Measurements from ENCODE around the gene ADAMTS18. TPM values are rescaled to one million over a fixed set of nuclear protein-coding genes. Genes with fewer than 3 reads are reported as not detected.

The ADAMTS18 gene
- total RNA-seq, 1 experiment from 2014 or later, result not detected

DNA sequence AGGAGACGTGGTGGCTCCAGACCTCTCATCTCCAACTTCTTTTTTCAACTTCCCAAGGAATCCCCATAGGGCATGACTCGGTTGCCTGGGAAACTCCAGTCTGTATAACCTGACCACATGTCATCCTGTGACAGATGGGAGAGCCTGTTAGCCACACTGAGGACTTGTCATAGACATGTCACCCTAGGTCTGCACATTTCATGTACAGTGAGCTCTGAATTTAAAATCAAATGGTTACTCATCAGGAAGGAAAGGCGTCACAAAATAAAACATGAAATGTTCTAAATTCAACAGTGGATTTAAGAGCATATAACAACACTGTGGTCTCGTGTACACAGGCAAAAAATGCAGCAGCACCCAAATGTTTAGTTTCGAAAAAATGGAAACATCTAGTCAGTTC lies 22.2 kb upstream of the ADAMTS18 start:
- no peaks in the 10 kb centered on the region for H4K20me1 ChIP-seq (ENCODE audit: insufficient read depth)
- no TSS peak for BruUV-seq (replicated peaks)
- no peaks in the 10 kb centered on the region for H3K9me3 ChIP-seq (ENCODE audit: control insufficient read depth in 1 of 2, insufficient read depth in 1 of 2, low read depth in 1 of 2, low read length in 2 of 2)
- H3K4me2 ChIP-seq (ENCODE audit: low read length), result no peak overlapping the region
- no peak overlapping the region for H3K9ac ChIP-seq (ENCODE audit: low read length)
- H3K4me1 ChIP-seq (ENCODE audit: control insufficient read depth in 1 of 2, insufficient read depth in 2 of 2, low read length in 2 of 2), result no peaks in the 10 kb centered on the region
- ChIA-PET RAD21 (ENCODE audit: low non-redundant PET in 1 of 2, low total read pairs in 2 of 2, uncharacterized antibody in 2 of 2, unreplicated experiment in 2 of 2) (no interaction called here), CTCF (no interaction called here), POLR2A (no interaction called here)
- H3K27me3 ChIP-seq (ENCODE audit: insufficient read depth, low read length), result peaks cover 13% of the 10 kb centered on the region
- H3K9me2 ChIP-seq (ENCODE audit: insufficient read depth), result no peaks in the 10 kb centered on the region
- intact Hi-C loops (cut with micrococcal nuclease), result no loop called here
- no peaks in the 10 kb centered on the region for H3K36me3 ChIP-seq (ENCODE audit: control insufficient read depth in 1 of 2, insufficient read depth in 2 of 2, low read length in 2 of 2)
- no peak overlapping the region for H3K27ac ChIP-seq (ENCODE audit: low read depth, low read length)
- ATAC-seq (no peak), DNase-seq (ENCODE audit: low read depth, low spot score) (no peak)
- H3K4me3 ChIP-seq (replicated peaks in 1 of 2; ENCODE audit: low read depth in 1 of 2, low read length in 2 of 2), result no peak overlapping the region
- TF ChIP-seq, protein P1, sequence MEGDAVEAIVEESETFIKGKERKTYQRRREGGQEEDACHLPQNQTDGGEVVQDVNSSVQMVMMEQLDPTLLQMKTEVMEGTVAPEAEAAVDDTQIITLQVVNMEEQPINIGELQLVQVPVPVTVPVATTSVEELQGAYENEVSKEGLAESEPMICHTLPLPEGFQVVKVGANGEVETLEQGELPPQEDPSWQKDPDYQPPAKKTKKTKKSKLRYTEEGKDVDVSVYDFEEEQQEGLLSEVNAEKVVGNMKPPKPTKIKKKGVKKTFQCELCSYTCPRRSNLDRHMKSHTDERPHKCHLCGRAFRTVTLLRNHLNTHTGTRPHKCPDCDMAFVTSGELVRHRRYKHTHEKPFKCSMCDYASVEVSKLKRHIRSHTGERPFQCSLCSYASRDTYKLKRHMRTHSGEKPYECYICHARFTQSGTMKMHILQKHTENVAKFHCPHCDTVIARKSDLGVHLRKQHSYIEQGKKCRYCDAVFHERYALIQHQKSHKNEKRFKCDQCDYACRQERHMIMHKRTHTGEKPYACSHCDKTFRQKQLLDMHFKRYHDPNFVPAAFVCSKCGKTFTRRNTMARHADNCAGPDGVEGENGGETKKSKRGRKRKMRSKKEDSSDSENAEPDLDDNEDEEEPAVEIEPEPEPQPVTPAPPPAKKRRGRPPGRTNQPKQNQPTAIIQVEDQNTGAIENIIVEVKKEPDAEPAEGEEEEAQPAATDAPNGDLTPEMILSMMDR (IDR thresholded peaks at IDR 0.05 in 2 of 3, conservative IDR thresholded peaks at IDR 0.05 in 1 of 3; ENCODE audit: borderline replicate concordance in 1 of 3, insufficient read depth in 1 of 3, low read depth in 2 of 3, low read length in 2 of 3), result no peak
- H2AFZ ChIP-seq (ENCODE audit: low read depth, low read length, poor library complexity, severe bottlenecking), result no peak overlapping the region
- H3K79me2 ChIP-seq (ENCODE audit: insufficient read depth, low read length), result no peaks in the 10 kb centered on the region

DNA sequence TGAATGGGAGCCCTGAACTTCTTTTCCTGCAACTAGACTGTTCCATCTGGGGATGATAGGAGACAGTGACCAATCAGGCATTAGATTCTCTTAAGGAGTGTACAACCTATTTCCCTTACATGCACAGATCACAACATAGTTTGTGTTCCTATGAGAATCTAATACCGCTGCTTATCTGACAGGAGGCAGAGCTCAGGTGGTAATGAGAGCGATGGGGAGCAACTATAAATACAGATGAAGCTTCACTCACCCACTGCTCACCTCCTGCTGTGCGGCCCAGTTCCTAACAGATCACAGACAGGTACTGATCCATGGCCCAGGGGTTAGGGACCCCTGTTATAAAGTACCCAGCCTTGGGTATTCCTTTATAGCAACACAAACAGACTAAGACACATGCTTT lies 17.4 kb upstream of the ADAMTS18 start:
- H3K4me3 ChIP-seq (replicated peaks in 1 of 2; ENCODE audit: low read depth in 1 of 2, low read length in 2 of 2), result no peak overlapping the region
- no peak for DNase-seq (ENCODE audit: low read depth, low spot score)
- BruUV-seq (replicated peaks), result no TSS peak
- ChIA-PET RAD21 (ENCODE audit: low non-redundant PET in 1 of 2, low total read pairs in 2 of 2, uncharacterized antibody in 2 of 2, unreplicated experiment in 2 of 2) (no interaction called here), CTCF (no interaction called here), POLR2A (no interaction called here)
- no peaks in the 10 kb centered on the region for H3K9me2 ChIP-seq (ENCODE audit: insufficient read depth)
- no peaks in the 10 kb centered on the region for H3K36me3 ChIP-seq (ENCODE audit: control insufficient read depth in 1 of 2, insufficient read depth in 2 of 2, low read length in 2 of 2)
- H4K20me1 ChIP-seq (ENCODE audit: insufficient read depth), result no peaks in the 10 kb centered on the region
- no peaks in the 10 kb centered on the region for H3K4me1 ChIP-seq (ENCODE audit: control insufficient read depth in 1 of 2, insufficient read depth in 2 of 2, low read length in 2 of 2)
- H3K9me3 ChIP-seq (ENCODE audit: control insufficient read depth in 1 of 2, insufficient read depth in 1 of 2, low read depth in 1 of 2, low read length in 2 of 2), result no peaks in the 10 kb centered on the region
- no peak overlapping the region for H2AFZ ChIP-seq (ENCODE audit: low read depth, low read length, poor library complexity, severe bottlenecking)
- intact Hi-C loops (cut with micrococcal nuclease), result no loop called here
- H3K4me2 ChIP-seq (ENCODE audit: low read length), result no peak overlapping the region
- no peak overlapping the region for H3K9ac ChIP-seq (ENCODE audit: low read length)
- no peak overlapping the region for H3K27ac ChIP-seq (ENCODE audit: low read depth, low read length)
- ATAC-seq, result no peak
- peaks cover 7% of the 10 kb centered on the region; the same call in 1 of the 2 replicates for H3K27me3 ChIP-seq (ENCODE audit: insufficient read depth, low read length)
- no peaks in the 10 kb centered on the region for H3K79me2 ChIP-seq (ENCODE audit: insufficient read depth, low read length)
- TF ChIP-seq, protein P2, sequence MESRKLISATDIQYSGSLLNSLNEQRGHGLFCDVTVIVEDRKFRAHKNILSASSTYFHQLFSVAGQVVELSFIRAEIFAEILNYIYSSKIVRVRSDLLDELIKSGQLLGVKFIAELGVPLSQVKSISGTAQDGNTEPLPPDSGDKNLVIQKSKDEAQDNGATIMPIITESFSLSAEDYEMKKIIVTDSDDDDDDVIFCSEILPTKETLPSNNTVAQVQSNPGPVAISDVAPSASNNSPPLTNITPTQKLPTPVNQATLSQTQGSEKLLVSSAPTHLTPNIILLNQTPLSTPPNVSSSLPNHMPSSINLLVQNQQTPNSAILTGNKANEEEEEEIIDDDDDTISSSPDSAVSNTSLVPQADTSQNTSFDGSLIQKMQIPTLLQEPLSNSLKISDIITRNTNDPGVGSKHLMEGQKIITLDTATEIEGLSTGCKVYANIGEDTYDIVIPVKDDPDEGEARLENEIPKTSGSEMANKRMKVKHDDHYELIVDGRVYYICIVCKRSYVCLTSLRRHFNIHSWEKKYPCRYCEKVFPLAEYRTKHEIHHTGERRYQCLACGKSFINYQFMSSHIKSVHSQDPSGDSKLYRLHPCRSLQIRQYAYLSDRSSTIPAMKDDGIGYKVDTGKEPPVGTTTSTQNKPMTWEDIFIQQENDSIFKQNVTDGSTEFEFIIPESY (IDR thresholded peaks at IDR 0.05; ENCODE audit: extremely low read depth, insufficient replicate concordance, low read length), result no peak
- TF ChIP-seq REST (IDR thresholded peaks at IDR 0.05; ENCODE audit: low read depth) (no peak), YY1 (IDR thresholded peaks at IDR 0.05; ENCODE audit: extremely low read depth, insufficient replicate concordance, low read depth, low read length) (no peak)
